A673 (cell line): Measurements from ENCODE around the gene MLPH.

Source experiments
- EZH2 ChIP-seq: fragments of 200-600 bp; sonication (generic); IDR thresholded peaks from 2 replicates; pipeline ENCODE4 v1.6.1; 2017; ENCODE audit warnings: borderline replicate concordance, low read depth, mild to moderate bottlenecking, mixed read lengths, antibody characterized with exemption, low read length; ENCODE audit not compliant: poor library complexity, severe bottlenecking
- TF ChIP-seq, protein P1 (sequence below): fragments of 300-800, 200-600 bp; sonication (generic); conservative IDR thresholded peaks from 2 replicates; pipeline ENCODE4 v1.5.1; 2017; ENCODE audit warnings: low read depth, mild to moderate bottlenecking, antibody characterized with exemption, low read length, moderate library complexity, mixed read lengths

DNA sequence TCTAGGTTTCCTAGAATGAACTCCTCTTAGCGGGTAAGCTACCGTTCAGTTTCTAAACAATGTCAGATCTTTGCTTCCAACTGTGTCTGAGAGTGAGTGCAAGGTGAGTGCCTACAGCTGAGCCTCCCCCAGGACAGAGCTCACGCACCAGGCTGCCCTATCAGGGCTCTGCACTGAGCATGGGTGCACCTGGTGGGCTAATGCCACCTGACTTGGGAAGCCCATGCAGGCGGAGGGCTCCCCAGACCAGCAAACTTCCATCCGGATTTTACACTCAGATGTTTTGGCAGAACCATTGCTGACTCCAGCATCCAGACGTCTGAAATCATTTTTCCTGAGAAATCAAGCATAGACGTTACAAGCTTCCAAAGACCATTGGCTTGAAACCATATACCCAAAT, 16.1 kb upstream of the MLPH start:
- TF ChIP-seq, protein P1, sequence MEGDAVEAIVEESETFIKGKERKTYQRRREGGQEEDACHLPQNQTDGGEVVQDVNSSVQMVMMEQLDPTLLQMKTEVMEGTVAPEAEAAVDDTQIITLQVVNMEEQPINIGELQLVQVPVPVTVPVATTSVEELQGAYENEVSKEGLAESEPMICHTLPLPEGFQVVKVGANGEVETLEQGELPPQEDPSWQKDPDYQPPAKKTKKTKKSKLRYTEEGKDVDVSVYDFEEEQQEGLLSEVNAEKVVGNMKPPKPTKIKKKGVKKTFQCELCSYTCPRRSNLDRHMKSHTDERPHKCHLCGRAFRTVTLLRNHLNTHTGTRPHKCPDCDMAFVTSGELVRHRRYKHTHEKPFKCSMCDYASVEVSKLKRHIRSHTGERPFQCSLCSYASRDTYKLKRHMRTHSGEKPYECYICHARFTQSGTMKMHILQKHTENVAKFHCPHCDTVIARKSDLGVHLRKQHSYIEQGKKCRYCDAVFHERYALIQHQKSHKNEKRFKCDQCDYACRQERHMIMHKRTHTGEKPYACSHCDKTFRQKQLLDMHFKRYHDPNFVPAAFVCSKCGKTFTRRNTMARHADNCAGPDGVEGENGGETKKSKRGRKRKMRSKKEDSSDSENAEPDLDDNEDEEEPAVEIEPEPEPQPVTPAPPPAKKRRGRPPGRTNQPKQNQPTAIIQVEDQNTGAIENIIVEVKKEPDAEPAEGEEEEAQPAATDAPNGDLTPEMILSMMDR, result no peak
- no peak for TF ChIP-seq EZH2
